Measurements from ENCODE around the gene ACOX3. TPM values are rescaled to one million over a fixed set of nuclear protein-coding genes. Genes with fewer than 3 reads are reported as not detected.

ACOX3 gene
- total and polyA plus RNA-seq, 9 of the 15 experiments (the other 6 are each of a cell fraction or from before 2014, with no cell fraction given) = 0.68 to 7.3 (median 3.7) TPM

DNA sequence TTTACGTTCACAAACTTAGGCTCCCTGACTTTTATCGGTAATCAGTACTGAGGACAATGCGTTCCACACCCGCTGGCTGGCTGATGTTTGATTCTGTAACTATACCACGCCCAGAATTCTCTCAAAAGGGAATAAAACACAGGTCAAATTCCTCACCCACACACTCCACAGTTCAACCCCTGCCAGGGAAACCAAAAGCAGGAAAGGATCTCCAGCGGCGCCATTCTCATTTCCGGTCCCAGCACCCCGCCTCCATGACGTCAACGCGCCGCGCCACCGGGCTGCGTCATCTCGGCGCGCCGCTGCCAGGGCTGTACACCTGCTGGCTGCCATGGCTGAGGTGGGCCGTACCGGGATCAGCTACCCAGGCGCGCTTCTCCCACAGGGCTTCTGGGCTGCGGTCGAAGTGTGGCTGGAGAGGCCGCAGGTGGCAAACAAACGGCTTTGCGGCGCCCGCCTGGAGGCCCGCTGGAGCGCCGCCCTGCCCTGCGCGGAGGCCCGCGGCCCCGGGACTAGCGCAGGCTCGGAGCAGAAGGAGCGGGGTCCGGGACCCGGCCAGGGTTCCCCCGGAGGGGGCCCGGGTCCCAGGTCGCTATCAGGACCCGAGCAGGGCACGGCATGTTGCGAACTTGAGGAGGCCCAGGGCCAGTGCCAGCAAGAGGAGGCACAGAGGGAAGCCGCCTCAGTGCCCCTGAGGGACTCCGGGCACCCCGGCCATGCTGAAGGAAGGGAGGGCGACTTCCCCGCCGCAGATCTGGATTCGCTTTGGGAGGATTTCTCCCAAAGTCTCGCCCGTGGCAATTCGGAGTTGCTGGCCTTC is at the start of gene ACOX3, which contains the start of gene TRMT44 (continued):
- TF ChIP-seq SMAD3 (CRISPR knock-in tag; conservative IDR thresholded peaks at IDR 0.05) = no peak
- peak; percentile 58; the same call in 1 of the 2 replicates for TF ChIP-seq CTBP1 (IDR thresholded peaks at IDR 0.05; ENCODE audit: borderline replicate concordance)
- TF ChIP-seq CEBPG (CRISPR knock-in tag; IDR thresholded peaks at IDR 0.05) = no peak
- 0 out of 4 replicates have a peak, but pooled peaks of 1 of the 2 experiments have one; percentile 25 for TF ChIP-seq CEBPG (tag; conservative IDR thresholded peaks at IDR 0.05 in 1 of 2, IDR thresholded peaks at IDR 0.05 in 1 of 2)
- peak in 1 of 2 experiments; percentile 58; a peak in 1 of 3 replicates for TF ChIP-seq CBX3 (IDR thresholded peaks at IDR 0.05; ENCODE audit: borderline replicate concordance in 1 of 2, low read length in 2 of 2)
- no peak for TF ChIP-seq CBFB (CRISPR knock-in tag; IDR thresholded peaks at IDR 0.05)
- no peak for TF ChIP-seq KAT8 (IDR thresholded peaks at IDR 0.05; ENCODE audit: low read depth)
- TF ChIP-seq ZNF41 (CRISPR knock-in tag; conservative IDR thresholded peaks at IDR 0.05) = no peak
- TF ChIP-seq MYC (IDR thresholded peaks at IDR 0.05; ENCODE audit: low read depth, low read length) = peak; percentile 84
- no peak; the same call in 1 of the 2 replicates for TF ChIP-seq MYC (CRISPR knock-in tag; IDR thresholded peaks at IDR 0.05; ENCODE audit: borderline replicate concordance, low read depth)
- TF ChIP-seq HMGN3 (IDR thresholded peaks at IDR 0.05; ENCODE audit: borderline replicate concordance, extremely low read depth, insufficient read length, low read depth, low read length) = peak; percentile 62
- no peak for TF ChIP-seq GTF2A2 (tag; IDR thresholded peaks at IDR 0.05)
- no peak for TF ChIP-seq HOXB6 (CRISPR knock-in tag; IDR thresholded peaks at IDR 0.05; ENCODE audit: borderline replicate concordance)
- no peak for TF ChIP-seq ILK (tag; IDR thresholded peaks at IDR 0.05; ENCODE audit: borderline replicate concordance, low read depth)
- TF ChIP-seq ZFP30 (CRISPR knock-in tag; IDR thresholded peaks at IDR 0.05; ENCODE audit: borderline replicate concordance) = no peak
- no peak for TF ChIP-seq ETV6 (IDR thresholded peaks at IDR 0.05; ENCODE audit: borderline replicate concordance in 1 of 2, low read depth in 2 of 2, low read length in 1 of 2)
- TF ChIP-seq ETV6 (CRISPR knock-in tag; IDR thresholded peaks at IDR 0.05; ENCODE audit: borderline replicate concordance) = no peak
- TF ChIP-seq, protein P1, sequence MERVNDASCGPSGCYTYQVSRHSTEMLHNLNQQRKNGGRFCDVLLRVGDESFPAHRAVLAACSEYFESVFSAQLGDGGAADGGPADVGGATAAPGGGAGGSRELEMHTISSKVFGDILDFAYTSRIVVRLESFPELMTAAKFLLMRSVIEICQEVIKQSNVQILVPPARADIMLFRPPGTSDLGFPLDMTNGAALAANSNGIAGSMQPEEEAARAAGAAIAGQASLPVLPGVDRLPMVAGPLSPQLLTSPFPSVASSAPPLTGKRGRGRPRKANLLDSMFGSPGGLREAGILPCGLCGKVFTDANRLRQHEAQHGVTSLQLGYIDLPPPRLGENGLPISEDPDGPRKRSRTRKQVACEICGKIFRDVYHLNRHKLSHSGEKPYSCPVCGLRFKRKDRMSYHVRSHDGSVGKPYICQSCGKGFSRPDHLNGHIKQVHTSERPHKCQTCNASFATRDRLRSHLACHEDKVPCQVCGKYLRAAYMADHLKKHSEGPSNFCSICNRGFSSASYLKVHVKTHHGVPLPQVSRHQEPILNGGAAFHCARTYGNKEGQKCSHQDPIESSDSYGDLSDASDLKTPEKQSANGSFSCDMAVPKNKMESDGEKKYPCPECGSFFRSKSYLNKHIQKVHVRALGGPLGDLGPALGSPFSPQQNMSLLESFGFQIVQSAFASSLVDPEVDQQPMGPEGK (CRISPR knock-in tag; IDR thresholded peaks at IDR 0.05; ENCODE audit: borderline replicate concordance) = no peak
- no peak for TF ChIP-seq MEIS2 (IDR thresholded peaks at IDR 0.05; ENCODE audit: partially characterized antibody)
- TF ChIP-seq, protein P2, sequence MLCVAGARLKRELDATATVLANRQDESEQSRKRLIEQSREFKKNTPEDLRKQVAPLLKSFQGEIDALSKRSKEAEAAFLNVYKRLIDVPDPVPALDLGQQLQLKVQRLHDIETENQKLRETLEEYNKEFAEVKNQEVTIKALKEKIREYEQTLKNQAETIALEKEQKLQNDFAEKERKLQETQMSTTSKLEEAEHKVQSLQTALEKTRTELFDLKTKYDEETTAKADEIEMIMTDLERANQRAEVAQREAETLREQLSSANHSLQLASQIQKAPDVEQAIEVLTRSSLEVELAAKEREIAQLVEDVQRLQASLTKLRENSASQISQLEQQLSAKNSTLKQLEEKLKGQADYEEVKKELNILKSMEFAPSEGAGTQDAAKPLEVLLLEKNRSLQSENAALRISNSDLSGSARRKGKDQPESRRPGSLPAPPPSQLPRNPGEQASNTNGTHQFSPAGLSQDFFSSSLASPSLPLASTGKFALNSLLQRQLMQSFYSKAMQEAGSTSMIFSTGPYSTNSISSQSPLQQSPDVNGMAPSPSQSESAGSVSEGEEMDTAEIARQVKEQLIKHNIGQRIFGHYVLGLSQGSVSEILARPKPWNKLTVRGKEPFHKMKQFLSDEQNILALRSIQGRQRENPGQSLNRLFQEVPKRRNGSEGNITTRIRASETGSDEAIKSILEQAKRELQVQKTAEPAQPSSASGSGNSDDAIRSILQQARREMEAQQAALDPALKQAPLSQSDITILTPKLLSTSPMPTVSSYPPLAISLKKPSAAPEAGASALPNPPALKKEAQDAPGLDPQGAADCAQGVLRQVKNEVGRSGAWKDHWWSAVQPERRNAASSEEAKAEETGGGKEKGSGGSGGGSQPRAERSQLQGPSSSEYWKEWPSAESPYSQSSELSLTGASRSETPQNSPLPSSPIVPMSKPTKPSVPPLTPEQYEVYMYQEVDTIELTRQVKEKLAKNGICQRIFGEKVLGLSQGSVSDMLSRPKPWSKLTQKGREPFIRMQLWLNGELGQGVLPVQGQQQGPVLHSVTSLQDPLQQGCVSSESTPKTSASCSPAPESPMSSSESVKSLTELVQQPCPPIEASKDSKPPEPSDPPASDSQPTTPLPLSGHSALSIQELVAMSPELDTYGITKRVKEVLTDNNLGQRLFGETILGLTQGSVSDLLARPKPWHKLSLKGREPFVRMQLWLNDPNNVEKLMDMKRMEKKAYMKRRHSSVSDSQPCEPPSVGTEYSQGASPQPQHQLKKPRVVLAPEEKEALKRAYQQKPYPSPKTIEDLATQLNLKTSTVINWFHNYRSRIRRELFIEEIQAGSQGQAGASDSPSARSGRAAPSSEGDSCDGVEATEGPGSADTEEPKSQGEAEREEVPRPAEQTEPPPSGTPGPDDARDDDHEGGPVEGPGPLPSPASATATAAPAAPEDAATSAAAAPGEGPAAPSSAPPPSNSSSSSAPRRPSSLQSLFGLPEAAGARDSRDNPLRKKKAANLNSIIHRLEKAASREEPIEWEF (CRISPR knock-in tag; IDR thresholded peaks at IDR 0.05) = no peak

All from K562 (cell line).